AG08395 (cell line): Measurements from ENCODE around the gene PACSIN2.

Source experiments
- DNase-seq: peaks from one replicate; pipeline ENCODE4 v3.0.0; 2012; ENCODE audit warnings: mixed read lengths, low spot score

Gene PACSIN2

GRCh38 chr22:42905702-42906183 lies 109.2 kb downstream of the PACSIN2 start:
- no peak for DNase-seq

- no peak for DNase-seq
Measured at GRCh38 chr22:42905217-42905616, 109.7 kb downstream of the PACSIN2 start.

GRCh38 chr22:42904050-42904449 lies 110.9 kb downstream of the PACSIN2 start:
- no peak for DNase-seq

DNA sequence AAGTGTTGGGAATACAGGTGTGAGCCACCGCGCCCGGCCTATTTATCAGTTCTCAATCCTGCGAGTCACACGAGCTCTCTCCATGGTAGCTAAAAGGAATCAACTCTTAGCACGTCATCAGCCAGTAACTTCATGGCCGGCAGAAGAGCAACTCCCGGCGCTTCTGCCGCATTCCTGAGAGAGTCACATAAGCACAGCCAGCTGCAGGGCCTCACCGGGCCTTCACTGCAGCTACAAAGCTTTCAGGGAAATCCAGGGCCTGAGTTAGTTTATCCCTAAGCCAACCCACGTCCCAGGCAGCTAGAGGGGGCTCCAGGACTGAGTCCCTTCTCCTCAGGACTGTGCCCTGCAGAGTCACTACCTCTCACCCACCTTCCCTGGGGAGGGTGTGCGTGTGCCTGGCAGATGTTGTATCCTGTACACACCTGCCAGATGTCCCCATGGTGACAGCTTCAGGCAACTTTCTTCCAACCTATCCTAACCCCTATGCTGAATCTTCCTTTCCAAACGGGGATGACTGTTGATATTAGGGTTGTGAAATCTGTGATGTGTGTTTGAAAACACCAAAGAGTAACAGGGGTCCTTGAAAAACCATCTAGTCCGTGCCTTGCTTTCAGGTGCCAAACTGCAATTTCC lies 112.0 kb downstream of the PACSIN2 start:
- DNase-seq = peak; percentile 34

DNA sequence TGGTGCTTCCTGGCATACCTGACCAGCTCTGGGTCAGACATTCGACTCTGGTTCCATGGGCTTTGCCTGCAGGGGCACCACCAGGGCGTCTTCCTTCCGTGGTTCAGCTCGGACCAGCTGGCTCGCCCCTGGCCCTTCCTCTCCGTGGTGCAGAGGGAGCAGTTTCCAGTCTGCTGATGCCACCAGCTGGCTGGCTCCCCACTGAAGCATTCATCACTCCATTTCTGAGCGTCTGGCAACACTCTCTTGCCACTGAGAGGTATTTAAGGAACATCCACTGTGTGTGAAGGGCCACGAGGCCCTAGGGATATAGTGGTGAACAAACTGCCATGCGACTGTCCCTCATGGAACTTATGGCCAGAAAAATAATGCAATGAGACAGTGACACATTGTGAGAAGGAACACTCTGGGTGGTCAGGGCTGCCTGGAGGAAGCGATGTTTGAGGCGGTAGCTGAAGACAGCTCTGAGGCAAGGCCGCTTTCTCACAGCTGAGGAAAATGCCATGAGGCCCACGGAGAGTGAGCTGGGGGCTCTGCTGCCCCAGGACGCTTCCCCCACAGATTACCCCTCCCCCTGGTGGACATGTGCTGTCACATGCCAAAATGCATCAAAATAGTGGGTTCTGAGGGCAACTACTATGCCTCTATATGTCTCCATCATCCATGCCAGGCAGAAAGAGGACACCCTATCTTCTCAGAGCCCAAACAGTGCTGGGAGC lies 113.0 kb downstream of the PACSIN2 start:
- DNase-seq = no peak

DNA sequence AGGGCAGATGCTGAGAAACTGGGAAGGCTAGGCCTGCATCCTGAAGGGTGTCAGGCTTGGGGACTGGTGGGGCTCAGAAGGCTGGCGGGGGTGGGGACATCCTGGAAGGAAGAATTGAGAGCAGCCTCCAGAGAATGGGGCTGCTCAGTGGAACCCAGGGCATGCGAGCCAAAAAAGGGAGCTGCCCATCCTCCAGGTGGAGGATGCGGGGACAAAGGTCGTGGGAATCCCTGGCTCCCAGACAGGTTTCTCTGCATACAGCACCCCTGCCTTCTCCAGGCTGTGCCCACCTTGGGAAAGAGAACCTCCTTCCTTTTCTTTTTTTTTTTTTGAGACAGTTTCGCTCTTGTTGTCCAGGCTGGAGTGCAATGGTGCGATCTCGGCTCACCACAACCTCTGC lies 117.0 kb downstream of the PACSIN2 start:
- DNase-seq = no peak

- no peak for DNase-seq
Measured at GRCh38 chr22:42895541-42895981, 119.4 kb downstream of the PACSIN2 start.

- DNase-seq = no peak
Measured at GRCh38 chr22:42895087-42895486, 119.9 kb downstream of the PACSIN2 start.

- no peak for DNase-seq
Measured at GRCh38 chr22:42893371-42894150, 121.4 kb downstream of the PACSIN2 start.

DNA sequence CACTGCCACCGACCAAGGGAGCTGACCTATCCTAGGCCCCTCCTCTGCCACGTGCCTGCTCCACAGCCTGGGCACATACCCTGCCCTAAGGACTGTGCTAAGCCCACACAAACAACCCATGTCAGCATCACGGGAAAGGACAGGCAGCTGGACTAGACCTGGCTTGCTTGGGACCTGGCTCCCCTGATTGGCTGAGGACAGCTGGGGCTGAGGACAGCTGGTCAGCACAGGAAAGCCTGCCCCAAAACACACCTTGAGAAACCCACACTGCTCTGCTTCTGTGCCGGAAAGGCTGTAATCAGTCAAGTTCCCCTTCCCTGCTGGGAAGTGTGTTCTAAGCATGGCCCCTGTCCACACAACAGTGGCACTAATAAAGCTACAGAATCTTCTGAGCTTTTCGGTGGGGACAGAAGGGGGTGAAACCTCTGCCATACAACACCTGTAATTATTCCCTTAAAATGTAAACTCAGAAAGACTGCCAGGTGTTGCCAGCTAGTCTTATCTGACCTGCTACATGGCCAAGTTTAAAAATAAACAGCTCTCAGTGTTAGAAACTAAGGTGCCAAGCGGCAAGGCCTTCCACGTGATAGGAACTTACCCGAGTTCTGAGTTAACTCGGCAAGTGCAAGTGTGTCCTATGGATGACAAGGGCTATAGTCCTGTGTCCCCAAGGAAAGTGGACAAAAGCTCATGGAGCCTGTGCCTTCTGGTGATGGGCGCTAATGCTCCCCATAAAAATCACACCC lies 122.2 kb downstream of the PACSIN2 start:
- DNase-seq = no peak

- DNase-seq = no peak
Measured at GRCh38 chr22:42892156-42892555, 122.8 kb downstream of the PACSIN2 start.

DNA sequence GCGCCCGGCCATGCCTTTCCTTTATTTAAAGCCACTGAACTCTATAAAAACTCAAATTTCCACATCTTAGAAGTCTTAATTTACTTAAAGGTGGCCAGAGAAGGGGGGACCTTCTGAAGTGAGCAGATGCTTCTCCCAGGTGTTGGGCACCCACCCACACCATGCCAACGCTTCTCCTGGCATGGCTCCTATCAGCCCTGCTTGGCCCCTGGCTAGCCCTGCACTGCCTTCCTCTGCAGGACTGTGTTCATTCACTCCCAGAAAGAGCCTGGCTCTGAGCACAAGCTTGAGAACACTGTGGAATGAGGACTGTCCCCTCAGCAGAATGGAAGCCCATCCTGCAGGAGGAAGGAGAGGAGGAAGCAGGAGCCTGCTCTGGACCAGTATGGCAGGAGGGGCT lies 123.3 kb downstream of the PACSIN2 start:
- no peak for DNase-seq

DNA sequence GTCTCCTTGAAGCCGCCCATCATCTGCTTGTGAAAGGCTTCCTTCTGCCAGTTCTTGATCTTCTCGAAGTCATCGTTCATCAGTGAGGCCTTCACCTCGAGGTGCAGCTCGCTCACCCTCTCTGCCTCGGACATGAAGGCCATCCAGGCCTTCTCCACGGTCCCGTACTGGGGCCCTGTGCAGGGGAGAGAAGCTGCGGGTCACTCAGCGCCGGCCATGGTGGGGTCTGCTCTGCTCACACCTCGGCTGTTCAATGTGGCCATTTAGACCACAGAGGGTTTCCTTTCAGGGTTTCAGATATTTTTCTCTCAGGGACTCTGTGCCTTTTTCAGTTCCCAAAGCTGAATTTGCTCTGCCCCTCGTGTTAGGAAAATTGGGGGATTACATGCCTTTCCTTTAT lies 123.9 kb downstream of the PACSIN2 start:
- DNase-seq = no peak

GRCh38 chr22:42889304-42889703 lies 125.6 kb downstream of the PACSIN2 start:
- no peak for DNase-seq

GRCh38 chr22:42887523-42888507 lies 127.1 kb downstream of the PACSIN2 start:
- no peak for DNase-seq

- no peak for DNase-seq
Measured at GRCh38 chr22:42887120-42887519, 127.8 kb downstream of the PACSIN2 start.

DNA sequence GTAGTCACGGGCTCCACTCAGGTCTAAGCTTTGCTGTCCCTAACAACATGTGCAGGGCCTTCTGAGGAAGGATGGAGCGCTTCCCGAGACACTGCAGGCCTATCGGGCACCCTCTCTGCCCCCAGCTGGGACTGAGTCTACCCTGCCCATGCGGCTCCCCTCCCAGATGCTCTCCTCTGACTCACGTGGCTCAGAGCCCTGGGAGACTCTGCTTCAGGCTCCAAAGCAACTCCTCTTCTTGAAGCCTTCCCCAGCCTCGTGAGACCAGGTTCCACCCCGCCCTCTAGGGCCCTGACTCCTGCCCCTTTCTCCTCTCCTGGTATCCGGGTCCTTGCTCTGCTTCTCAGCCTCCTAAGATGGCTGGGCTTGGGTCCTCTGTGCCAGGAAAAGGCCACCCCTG lies 129.5 kb downstream of the PACSIN2 start:
- peak; percentile 83 for DNase-seq

DNA sequence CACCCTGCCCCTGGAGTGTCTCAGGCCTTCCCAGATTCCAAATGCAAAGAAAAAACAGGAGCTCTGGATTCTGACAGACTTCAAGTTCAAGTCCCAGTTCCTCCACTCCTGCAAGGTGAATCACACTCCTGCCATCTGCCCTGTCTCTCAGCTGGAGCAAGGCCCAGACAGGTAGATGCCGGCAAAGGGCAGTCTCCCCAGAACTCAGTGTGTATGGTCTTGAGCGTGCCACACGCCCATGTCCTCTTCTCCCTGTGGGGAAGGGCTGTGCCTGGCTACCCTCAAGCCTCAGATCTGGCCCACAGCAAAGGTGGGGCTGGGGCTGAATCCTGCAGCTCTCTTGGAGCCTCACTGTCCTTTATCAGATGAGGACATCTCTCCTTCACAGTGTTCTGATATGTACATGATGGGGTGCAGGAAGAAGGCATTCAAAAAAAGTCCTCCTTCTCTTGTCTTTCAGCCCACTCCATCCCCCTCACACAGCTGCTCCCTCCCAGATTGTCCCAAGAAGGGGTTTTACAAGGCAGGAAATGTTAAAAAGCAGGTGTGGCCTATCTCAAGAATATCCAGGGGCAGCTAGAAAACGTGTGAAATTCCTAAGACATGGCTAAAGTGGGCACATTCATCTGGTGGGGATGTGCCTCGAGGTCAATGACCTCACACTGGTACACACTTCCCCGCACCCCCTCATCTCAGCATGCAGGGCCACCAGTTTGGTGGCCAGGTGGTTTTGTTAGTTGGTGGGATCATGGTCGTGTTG lies 130.2 kb downstream of the PACSIN2 start:
- DNase-seq = no peak

- DNase-seq = no peak
Measured at GRCh38 chr22:42883970-42884369, 131.0 kb downstream of the PACSIN2 start.

GRCh38 chr22:42883121-42883520 lies 131.8 kb downstream of the PACSIN2 start:
- no peak for DNase-seq
